Measurements from ENCODE around the gene SPAG8.

Gene SPAG8

GRCh38 chr9:35839926-35840325, 27.9 kb upstream of the SPAG8 start:
- DNase-seq: no peak

DNA sequence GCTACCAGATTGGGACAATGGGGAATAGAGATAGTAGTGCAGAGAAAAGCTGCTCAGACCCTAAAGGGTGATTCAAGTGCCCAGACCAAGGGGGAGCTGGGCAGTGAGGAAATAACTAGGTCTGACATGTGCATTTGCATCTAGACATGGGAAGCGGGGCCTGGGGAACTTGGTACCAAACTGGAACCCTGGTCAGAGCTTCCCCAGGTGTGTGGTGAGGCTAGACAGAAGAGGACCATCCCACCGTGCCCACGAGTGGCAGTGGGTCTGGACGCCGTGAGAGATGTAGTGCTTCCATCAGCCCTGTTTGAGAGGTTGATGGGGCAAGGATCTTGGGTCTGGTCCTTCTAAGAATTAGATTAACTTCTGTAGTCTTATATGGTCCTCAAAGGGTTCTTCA, 24.5 kb upstream of the SPAG8 start:
- DNase-seq: no peak

DNA sequence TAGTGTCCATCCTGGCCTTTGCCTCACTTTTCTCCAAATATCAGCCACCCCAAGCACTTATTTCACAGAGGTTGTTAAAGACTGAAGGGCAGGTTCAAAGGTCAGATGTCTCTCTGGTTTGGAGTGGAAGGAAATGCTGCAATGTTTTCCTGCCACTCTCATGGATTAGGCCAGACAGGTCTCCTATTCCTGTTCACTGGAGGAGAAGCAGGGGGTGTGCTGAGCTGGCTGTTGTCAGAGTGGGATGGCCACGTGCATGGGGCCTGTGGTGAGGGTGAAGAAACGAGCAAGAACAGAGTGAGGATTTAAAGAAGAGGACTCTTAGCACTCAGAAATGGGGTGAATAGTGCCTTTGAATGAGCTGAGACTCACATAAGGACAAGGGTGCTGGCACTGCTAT, 23.7 kb upstream of the SPAG8 start:
- DNase-seq: no peak

- DNase-seq: no peak
Observed at GRCh38 chr9:35835216-35835632, 23.2 kb upstream of the SPAG8 start.

DNA sequence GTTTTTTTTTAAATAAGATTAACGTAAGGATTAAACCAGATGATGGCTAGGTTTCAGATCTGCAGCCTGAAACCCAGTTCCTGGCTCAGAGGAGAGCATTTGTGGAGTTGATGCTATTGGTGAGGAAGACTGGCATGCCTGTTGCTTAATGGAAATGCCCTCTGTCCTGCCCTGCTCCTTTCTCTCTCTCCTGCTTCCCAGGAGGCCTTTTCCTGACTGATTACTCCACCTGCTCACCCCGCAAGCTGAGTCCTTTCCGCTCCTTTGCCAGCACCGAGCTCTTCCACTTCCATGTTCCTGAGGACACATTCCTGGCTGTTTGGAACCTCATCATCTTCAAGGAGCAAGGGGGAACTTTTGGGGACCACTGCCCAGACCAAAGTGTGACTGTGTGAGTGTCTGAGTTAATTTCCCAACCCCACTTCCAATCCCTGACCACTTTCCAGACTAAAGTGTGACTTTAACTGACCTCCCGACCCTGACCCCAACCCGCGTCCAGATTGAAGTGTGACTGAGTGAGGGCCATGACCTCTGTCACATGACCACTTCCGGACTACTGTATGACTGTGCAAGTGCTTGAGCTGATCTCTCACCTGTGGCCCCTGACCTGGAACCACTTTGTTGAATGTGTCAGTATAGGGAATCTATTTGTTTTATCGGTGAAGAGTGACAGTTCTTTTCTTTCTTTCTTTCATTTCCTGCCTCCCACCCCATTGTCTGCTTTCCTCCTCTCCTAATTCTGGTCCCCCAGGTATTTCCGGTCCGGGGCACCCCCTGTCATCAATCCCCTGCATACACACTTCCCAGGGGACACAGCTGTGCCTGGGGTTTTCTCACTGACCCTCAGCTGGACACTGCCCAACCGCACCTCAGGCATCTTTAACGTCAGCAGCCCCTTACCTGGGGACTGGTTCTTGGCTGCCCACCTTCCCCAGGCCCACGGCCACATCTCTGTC, 22.5 kb upstream of the SPAG8 start:
- no peak for DNase-seq

DNA sequence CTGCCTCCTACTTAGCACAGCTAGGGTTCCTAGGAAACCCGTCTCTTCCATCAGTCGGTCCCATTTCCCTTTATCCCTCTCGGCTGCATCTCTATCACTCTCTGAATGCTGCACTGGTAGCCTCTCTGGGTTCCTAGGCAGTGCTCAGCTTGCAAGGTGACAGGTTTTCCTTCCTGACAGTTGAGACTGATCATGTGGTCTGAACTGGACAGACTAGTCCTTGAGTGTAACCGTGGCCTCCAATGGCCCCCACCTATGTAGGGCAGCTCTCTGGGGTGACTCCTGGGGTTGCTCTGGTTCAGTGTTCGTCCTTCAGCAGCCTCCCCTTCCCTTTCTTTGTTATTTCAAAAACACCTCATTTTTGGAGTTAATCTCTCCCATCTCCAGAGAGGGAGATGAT, 20.8 kb upstream of the SPAG8 start:
- no peak for DNase-seq

GRCh38 chr9:35831040-35831439, 19.0 kb upstream of the SPAG8 start:
- no peak for DNase-seq

DNA sequence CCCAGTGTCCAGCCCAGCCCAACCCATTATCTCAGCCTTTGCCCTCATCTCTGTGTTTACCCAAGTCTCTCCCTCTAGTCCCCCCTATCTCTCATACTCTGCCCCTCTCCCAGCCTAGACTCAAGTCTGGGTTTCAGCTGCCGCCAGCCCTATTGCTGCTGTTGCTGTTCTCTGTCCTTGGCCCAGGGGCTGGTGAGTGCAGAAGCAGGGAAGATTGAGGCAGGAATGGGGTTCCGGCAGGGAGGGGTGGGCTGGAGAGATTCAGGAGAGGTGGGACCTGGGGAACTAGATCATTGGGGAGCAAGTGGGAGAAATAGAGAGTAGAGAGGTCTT, 17.7 kb upstream of the SPAG8 start:
- DNase-seq: no peak

DNA sequence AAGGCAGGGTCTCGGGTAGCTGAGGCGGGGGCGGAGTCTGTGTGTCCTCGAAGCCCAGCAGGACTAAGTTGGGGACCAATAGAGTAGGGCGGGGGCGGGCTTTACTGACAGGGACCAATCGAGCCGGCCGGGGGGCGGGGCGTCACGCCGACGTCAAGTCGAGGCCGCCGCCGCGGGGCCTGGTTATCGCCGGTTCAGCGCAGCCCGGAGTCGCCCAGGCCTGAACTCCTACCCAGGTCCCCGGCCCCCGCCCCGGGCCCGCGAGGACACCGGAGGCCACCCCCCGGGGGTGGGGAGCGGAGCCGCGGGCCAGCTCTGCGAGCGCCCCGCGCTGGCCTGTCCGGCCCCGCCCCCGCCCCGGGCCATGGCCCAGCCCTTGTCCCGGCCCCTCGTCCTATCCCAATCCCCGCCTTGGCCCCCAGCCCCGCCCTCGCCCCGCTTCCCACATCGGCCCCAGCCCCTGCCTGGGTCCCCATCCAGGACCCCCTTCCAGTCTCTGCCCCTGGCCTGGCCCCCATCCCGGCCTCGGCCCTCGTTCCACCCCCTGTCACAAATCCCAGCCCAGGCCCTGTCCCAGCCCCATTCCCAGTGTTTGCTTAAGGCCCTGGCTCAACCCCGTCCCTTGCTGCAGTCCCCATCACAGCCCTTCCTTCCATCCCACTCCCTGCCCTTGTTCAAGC, 17.2 kb upstream of the SPAG8 start, which contains the start of gene TMEM8B:
Gene TMEM8B, plus strand, starts transcription at position 145 of the 680 bp plus-strand sequence. Its CDS starts 220 bp downstream, at position 365.
- peak; percentile 62 for DNase-seq

- DNase-seq: no peak
Observed at GRCh38 chr9:35828716-35829083, 16.6 kb upstream of the SPAG8 start, which contains the start of gene FAM221B. FAM221B (minus strand) TSS chr9:35828732; CDS start chr9:35826161, 2,571 bp downstream.

DNA sequence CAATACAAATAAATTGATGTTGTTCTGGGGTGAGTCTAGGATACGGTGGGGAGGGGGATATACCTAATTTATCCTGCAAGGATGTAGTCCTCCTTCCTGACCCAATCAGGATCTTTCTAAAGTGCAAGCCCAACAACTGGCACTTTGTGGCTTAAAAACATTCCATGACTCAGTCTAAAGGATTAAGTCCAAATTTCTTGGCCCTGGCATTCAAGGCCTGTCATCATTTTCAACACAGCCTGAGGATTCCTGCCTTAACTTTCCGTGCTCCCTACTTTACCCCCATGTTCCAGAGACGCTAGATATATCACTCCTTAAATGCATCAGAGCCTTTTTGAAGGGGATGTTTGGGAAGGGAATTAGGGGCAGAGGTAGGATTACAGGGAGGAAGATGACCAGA, 15.4 kb upstream of the SPAG8 start:
- DNase-seq: no peak

DNA sequence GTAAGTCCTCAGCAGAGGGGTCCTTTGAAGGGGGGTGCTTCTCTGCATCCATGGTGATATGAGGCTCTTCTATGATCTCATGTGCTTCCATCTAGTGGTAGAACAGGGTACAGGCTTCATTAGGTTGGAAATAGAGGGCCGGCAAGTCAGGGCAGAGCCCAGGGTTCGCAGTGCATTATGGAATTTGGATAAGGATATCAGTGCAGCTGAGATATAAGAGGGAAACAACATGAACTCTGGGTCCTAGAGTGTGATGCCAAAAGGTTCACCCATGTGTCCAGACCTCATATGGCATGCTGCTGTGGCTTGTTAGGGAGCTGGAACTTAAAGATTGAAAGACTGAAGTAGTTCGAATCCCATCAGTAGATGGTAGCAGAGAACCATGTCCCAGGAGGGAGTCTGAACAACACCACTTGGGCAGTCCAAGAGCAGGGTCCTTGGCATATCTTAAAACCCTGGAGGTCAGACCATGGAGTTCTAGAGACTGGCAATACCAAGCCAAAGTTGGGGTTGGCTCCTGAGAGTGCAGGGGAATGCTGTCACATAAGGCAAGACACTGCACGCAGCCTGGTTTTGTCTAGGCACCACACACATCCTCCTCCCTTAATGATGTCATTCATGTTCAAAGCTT, 14.1 kb upstream of the SPAG8 start:
- DNase-seq: peak; percentile 39

DNA sequence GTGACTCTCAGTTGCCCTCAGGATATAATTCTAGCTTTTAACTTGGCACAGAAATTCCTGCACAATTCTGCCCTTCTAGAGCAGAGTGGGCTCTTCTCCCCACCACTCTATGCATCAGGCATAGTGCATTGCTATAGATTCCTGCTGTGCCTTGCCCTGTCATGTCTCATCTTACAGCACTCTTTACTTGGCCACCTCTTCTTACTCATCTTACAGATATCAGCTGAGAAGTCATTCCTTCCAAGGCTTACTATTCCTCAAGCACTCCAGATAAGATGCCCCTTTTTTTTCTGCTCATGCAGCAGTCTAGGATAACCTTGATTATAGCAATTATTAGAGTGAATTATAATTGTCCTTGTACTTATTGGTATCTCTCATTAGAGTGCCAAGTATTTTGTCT, 10.9 kb upstream of the SPAG8 start:
- DNase-seq: no peak

- no peak for DNase-seq
Observed at GRCh38 chr9:35820076-35820475, 8.0 kb upstream of the SPAG8 start.

- DNase-seq: no peak
Observed at GRCh38 chr9:35818341-35818740, 6.3 kb upstream of the SPAG8 start.

DNA sequence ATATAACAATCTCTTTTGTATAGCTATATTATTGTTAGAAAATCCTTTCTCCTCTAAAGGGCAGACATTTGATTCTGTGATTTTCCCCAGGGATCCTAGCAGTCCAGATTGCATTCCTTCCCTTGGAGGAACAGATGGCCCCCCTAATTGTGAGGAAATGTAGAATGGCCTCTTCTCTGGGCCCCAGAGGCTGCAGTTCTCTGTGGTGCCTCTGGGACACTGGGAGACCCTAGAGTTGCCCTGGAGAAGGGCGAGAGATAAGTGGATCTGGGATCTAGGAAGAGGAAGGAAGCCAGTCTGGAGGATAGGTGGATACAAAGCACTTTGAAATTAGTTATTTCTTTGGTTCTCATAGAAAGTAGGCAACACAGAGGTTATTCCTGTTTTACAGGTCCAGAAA, 4.6 kb upstream of the SPAG8 start:
- no peak for DNase-seq

GRCh38 chr9:35814841-35815543, 2.9 kb upstream of the SPAG8 start, which contains the start of gene HINT2:
HINT2 (minus strand) TSS chr9:35815042; CDS start chr9:35814979, 63 bp downstream.
- peak; percentile 98 for DNase-seq

GRCh38 chr9:35814106-35814840, 2.2 kb upstream of the SPAG8 start:
- DNase-seq: peak; percentile 29

GRCh38 chr9:35813434-35814105, 1.5 kb upstream of the SPAG8 start:
- no peak for DNase-seq

DNA sequence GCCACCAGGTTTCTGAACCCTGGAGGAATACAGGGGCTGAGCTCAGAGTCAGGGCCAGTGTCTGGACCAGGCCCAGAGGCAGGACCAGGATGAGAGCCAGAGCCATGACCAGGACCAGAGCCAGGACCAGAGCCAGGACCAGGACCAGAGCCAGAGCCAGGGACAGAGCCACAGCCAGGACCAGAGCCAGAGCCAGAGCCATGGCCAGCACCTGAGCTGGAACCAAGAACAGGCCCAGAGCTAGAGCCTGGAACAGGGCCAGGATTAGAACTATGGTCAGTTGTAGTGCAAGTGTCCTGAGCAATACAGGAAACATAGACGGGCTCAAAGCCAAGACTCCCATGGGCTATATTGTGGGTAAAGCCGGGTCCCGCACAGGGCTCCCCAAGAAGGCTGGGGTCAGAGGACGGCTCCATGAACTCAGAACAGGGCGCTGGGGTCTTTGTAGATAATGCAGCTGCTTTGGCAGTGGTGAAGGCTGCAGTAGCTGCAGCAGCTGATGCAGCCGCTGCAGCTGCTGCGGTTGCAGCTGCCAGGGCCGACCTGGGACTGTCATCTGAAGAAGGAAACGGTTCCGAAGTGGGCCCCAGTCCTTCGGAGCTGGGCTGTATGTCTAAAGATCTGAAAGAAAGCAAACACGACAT, 559 bp downstream of the SPAG8 start:
- no peak for DNase-seq

DNA sequence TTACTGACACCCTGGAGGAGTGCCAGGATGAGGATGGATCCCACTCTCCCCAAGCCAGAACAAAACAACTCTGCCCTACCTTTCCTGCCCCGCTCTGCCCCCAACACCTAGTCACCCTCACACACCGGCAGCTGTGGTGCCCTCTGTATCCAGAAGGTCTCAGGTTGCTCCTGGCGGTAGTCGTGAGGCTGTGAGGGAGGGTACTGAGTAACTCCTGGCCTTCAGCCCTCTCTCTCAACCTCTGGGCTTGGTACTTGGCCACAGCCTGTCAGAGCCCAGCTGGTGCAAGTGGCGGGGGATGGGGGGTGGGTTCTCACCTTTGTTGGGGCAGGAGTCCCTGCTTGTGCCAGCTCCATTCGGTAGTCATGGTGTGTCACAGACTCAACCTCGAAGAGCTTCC, 1.9 kb downstream of the SPAG8 start:
- no peak for DNase-seq

Measured in NCI-H510A treated with DMSO at 0.1 percent for 48 hours (cell line).